H9 (cell line): Measurements from ENCODE around the gene ARHGAP26. TPM values are rescaled to one million over a fixed set of nuclear protein-coding genes. Genes with fewer than 3 reads are reported as not detected.

Source experiments
- DNase-seq: peaks from one replicate; pipeline ENCODE4 v3.0.0-alpha.2; 2017
- H2AFZ ChIP-seq: one replicate; pipeline ENCODE4 v1.6.1; 2013; ENCODE audit warnings: mild to moderate bottlenecking, low read length, control low read depth, moderate library complexity
- H2AK5ac ChIP-seq: 2 replicates; pipeline ENCODE4 v1.6.1; 2013; ENCODE audit warnings: low read length, control low read depth, mixed read lengths; ENCODE audit not compliant: insufficient read length
- H2BK120ac ChIP-seq: one replicate; pipeline ENCODE4 v1.6.1; 2013; ENCODE audit warnings: low read depth, mild to moderate bottlenecking, low read length, control low read depth, inconsistent platforms; ENCODE audit not compliant: poor library complexity, severe bottlenecking
- H2BK12ac ChIP-seq: 2 replicates; pipeline ENCODE4 v1.6.1; 2013; ENCODE audit warnings: low read length, control low read depth, mixed read lengths, low read depth; ENCODE audit not compliant: insufficient read length
- H2BK15ac ChIP-seq: 2 replicates; pipeline ENCODE4 v1.6.1; 2013; ENCODE audit warnings: low read depth, low read length, control low read depth
- H2BK20ac ChIP-seq: one replicate; pipeline ENCODE4 v1.6.1; 2013; ENCODE audit warnings: low read depth, mild to moderate bottlenecking, low read length, control low read depth, inconsistent platforms; ENCODE audit not compliant: poor library complexity, severe bottlenecking
- H2BK5ac ChIP-seq: 2 replicates; pipeline ENCODE4 v1.6.1; 2013; ENCODE audit warnings: low read length, control low read depth, mixed read lengths; ENCODE audit not compliant: insufficient read length
- H3K14ac ChIP-seq: 2 replicates; pipeline ENCODE4 v1.6.1; 2013; ENCODE audit warnings: low read length, control low read depth; ENCODE audit not compliant: insufficient read depth
- H3K18ac ChIP-seq: 2 replicates; pipeline ENCODE4 v1.6.1; 2013; ENCODE audit warnings: low read depth, mild to moderate bottlenecking, mixed read lengths, low read length, control low read depth; ENCODE audit not compliant: insufficient read length
- H3K23ac ChIP-seq: 2 replicates; pipeline ENCODE4 v1.6.1; 2013; ENCODE audit warnings: low read length, control low read depth, mixed read lengths, low read depth; ENCODE audit not compliant: insufficient read length
- H3K23me2 ChIP-seq: 2 replicates; pipeline ENCODE4 v1.6.1; 2013; ENCODE audit warnings: low read depth, mild to moderate bottlenecking, mixed read lengths, low read length, control low read depth; ENCODE audit not compliant: insufficient read length, poor library complexity, severe bottlenecking
- H3K27ac ChIP-seq: 2 replicates; pipeline ENCODE4 v1.5.1; 2013; ENCODE audit warnings: low read length, control low read depth, mixed read lengths, low read depth; ENCODE audit not compliant: insufficient read length
- H3K27me3 ChIP-seq: 2 replicates; pipeline ENCODE4 v1.6.1; 2013; ENCODE audit warnings: low read length, control low read depth, inconsistent platforms; ENCODE audit not compliant: insufficient read depth
- H3K4ac ChIP-seq: 2 replicates; pipeline ENCODE4 v1.6.1; 2013; ENCODE audit warnings: low read depth, mild to moderate bottlenecking, control low read depth, inconsistent platforms, low read length, moderate library complexity
- H3K4me1 ChIP-seq: 2 replicates; pipeline ENCODE4 v1.6.1; 2013; ENCODE audit warnings: low read length, control low read depth, inconsistent platforms; ENCODE audit not compliant: insufficient read depth
- H3K4me2 ChIP-seq: 2 replicates; pipeline ENCODE4 v1.6.1; 2013; ENCODE audit warnings: low read length, control low read depth, mixed read lengths; ENCODE audit not compliant: insufficient read length, insufficient read depth
- H3K56ac ChIP-seq: 2 replicates; pipeline ENCODE4 v1.6.1; 2013; ENCODE audit warnings: low read depth, mild to moderate bottlenecking, mixed read lengths, low read length, control low read depth; ENCODE audit not compliant: insufficient read length
- H3K79me1 ChIP-seq: 2 replicates; pipeline ENCODE4 v1.6.1; 2013; ENCODE audit warnings: low read depth, mild to moderate bottlenecking, moderate library complexity, low read length, control low read depth, inconsistent platforms; ENCODE audit not compliant: insufficient read depth, poor library complexity, severe bottlenecking
- H3K79me2 ChIP-seq: 2 replicates; pipeline ENCODE4 v1.6.1; 2013; ENCODE audit warnings: low read length, control low read depth, inconsistent platforms; ENCODE audit not compliant: insufficient read depth
- H3K9ac ChIP-seq: 2 replicates; pipeline ENCODE4 v1.6.1; 2013; ENCODE audit warnings: low read length, control low read depth, mixed read lengths; ENCODE audit not compliant: insufficient read length; ENCODE audit errors: extremely low read depth
- H3K9me3 ChIP-seq: one replicate; pipeline ENCODE4 v1.6.1; 2013; ENCODE audit warnings: low read depth, low read length, inconsistent platforms; ENCODE audit not compliant: control insufficient read depth
- H3T11ph ChIP-seq: one replicate; pipeline ENCODE4 v1.6.1; 2013; ENCODE audit warnings: mild to moderate bottlenecking, low read length, control low read depth, inconsistent platforms
- H4K20me1 ChIP-seq: one replicate; pipeline ENCODE4 v1.6.1; 2013; ENCODE audit not compliant: control insufficient read depth, insufficient read length, insufficient read depth
- H4K5ac ChIP-seq: 2 replicates; pipeline ENCODE4 v1.6.1; 2013; ENCODE audit warnings: low read depth, mild to moderate bottlenecking, mixed read lengths, low read length, control low read depth; ENCODE audit not compliant: insufficient read length
- H4K8ac ChIP-seq: replicated peaks from 2 replicates; pipeline ENCODE4 v1.6.1; 2013; ENCODE audit warnings: low read length, control low read depth, mixed read lengths, low read depth; ENCODE audit not compliant: insufficient read length
- H4K91ac ChIP-seq: 2 replicates; pipeline ENCODE4 v1.6.1; 2013; ENCODE audit warnings: low read depth, mild to moderate bottlenecking, moderate library complexity, mixed read lengths, low read length, control low read depth; ENCODE audit not compliant: insufficient read length
- H3K27ac Mint-ChIP-seq, 3 experiments: 2 replicates in 2 of 3; 3 replicates in 1 of 3; pipeline ENCODE4 v1.8.0; 2020 to 2021; ENCODE audit warnings: mixed read lengths in 3 of 3, mild to moderate bottlenecking in 1 of 3, moderate library complexity in 1 of 3
- H3K27me3 Mint-ChIP-seq: 2 replicates; pipeline ENCODE4 v1.8.0; 2021; ENCODE audit warnings: low read depth, mild to moderate bottlenecking, moderate library complexity, mixed read lengths
- H3K36me3 Mint-ChIP-seq, 3 experiments: 2 replicates in 2 of 3; 3 replicates in 1 of 3; pipeline ENCODE4 v1.8.0; 2020 to 2021; ENCODE audit warnings: low read depth in 3 of 3, mixed read lengths in 3 of 3; ENCODE audit not compliant: insufficient read depth in 1 of 3
- H3K4me1 Mint-ChIP-seq, 2 experiments: 2 replicates each; pipeline ENCODE4 v1.8.0; 2020; ENCODE audit warnings: mixed read lengths in 2 of 2
- H3K4me3 Mint-ChIP-seq, 2 experiments: 2 replicates in 1 of 2; 3 replicates in 1 of 2; pipeline ENCODE4 v1.8.0; 2020 to 2021; ENCODE audit warnings: mild to moderate bottlenecking in 2 of 2, mixed read lengths in 2 of 2, moderate library complexity in 1 of 2
- H3K9me3 Mint-ChIP-seq, 2 experiments: 2 replicates in 1 of 2; 3 replicates in 1 of 2; pipeline ENCODE4 v1.8.0; 2020; ENCODE audit warnings: mild to moderate bottlenecking in 2 of 2, mixed read lengths in 2 of 2, moderate library complexity in 1 of 2
- WGBS: extraction: QIAGEN DNeasy Blood & Tissue Kit; methylation state at CpG from one replicate; pipeline ENCODE4 v1.1.7; 2013; ENCODE audit warnings: missing lambda C conversion rate, low lambda C conversion rate, mixed read lengths; ENCODE audit not compliant: insufficient read length; ENCODE audit errors: extremely low coverage; 5-methylcytosine and 5-hydroxymethylcytosine counted together
- total RNA-seq: library from RNA; stranded (reverse); gene quantifications from 2 replicates; pipeline ENCODE4 v1.2.1, GENCODE V29; 2021
- TF ChIP-seq, protein P1 (sequence below): fragments of 200-600 bp; sonication (generic); conservative IDR thresholded peaks from 3 replicates; pipeline ENCODE4 v1.8.0; 2021; ENCODE audit warnings: antibody characterized with exemption, mild to moderate bottlenecking

The ARHGAP26 gene
- total RNA-seq, 1 experiment from 2014 or later: 13.8 TPM

DNA sequence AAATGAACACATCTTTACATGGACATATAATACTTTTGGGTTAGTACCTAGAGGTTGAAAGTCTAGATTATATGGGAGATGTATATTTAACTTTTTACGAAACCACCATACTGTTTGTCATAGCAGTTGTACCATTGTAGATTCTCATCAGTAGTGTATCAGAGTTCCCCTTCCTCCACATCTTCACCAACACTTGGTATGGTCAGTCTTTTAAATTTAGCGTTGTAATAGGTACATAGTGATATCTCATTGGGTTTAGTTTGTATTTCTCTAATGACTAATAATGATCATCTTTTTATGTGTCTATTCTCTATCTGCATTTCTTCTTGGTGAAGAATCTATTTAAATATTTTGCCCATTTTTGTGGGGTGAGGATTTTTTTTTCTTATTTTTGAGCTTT is 495.8 kb downstream of the ARHGAP26 start:
- H2BK20ac ChIP-seq: no peak overlapping the region
- H3K23ac ChIP-seq: no peak overlapping the region
- no peak overlapping the region for H2AFZ ChIP-seq
- H3K9me3 Mint-ChIP-seq: peaks cover 27 to 36% of the 10 kb centered on the region in 2 experiments
- H3T11ph ChIP-seq: no peak overlapping the region
- no peak overlapping the region for H2BK120ac ChIP-seq
- no peaks in the 10 kb centered on the region for H3K4me1 ChIP-seq
- no peaks in the 10 kb centered on the region for H3K27me3 ChIP-seq
- H3K9me3 ChIP-seq: no peaks in the 10 kb centered on the region
- no peak overlapping the region for H3K4me2 ChIP-seq
- peaks cover 2 to 30% (median 24%) of the 10 kb centered on the region in 3 experiments for H3K36me3 Mint-ChIP-seq
- H3K79me2 ChIP-seq: no peaks in the 10 kb centered on the region
- H2AK5ac ChIP-seq: no peak overlapping the region
- H3K4me1 Mint-ChIP-seq: no peaks in the 10 kb centered on the region
- no peak overlapping the region for H3K27ac Mint-ChIP-seq
- H2BK15ac ChIP-seq: no peak overlapping the region
- H2BK5ac ChIP-seq: no peak overlapping the region
- H3K79me1 ChIP-seq: no peaks in the 10 kb centered on the region
- no peak overlapping the region for H3K56ac ChIP-seq
- no peak overlapping the region for H3K4me3 Mint-ChIP-seq
- no peaks in the 10 kb centered on the region for H3K27me3 Mint-ChIP-seq
- no peaks in the 10 kb centered on the region for H4K20me1 ChIP-seq
- no peaks in the 10 kb centered on the region for H3K23me2 ChIP-seq
- no peak for DNase-seq
- H4K5ac ChIP-seq: no peak overlapping the region
- no peak overlapping the region for H3K4ac ChIP-seq
- H4K91ac ChIP-seq: no peak overlapping the region
- no peak overlapping the region for H3K18ac ChIP-seq
- no peak overlapping the region for H4K8ac ChIP-seq
- WGBS: no CpG with 5 or more reads among the region's 2 CpGs
- no peak overlapping the region for H3K27ac ChIP-seq
- H3K9ac ChIP-seq: no peak overlapping the region
- H2BK12ac ChIP-seq: no peak overlapping the region
- TF ChIP-seq, protein P1, sequence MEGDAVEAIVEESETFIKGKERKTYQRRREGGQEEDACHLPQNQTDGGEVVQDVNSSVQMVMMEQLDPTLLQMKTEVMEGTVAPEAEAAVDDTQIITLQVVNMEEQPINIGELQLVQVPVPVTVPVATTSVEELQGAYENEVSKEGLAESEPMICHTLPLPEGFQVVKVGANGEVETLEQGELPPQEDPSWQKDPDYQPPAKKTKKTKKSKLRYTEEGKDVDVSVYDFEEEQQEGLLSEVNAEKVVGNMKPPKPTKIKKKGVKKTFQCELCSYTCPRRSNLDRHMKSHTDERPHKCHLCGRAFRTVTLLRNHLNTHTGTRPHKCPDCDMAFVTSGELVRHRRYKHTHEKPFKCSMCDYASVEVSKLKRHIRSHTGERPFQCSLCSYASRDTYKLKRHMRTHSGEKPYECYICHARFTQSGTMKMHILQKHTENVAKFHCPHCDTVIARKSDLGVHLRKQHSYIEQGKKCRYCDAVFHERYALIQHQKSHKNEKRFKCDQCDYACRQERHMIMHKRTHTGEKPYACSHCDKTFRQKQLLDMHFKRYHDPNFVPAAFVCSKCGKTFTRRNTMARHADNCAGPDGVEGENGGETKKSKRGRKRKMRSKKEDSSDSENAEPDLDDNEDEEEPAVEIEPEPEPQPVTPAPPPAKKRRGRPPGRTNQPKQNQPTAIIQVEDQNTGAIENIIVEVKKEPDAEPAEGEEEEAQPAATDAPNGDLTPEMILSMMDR: no peak
- no peak overlapping the region for H3K14ac ChIP-seq
